Measurements from ENCODE around the gene DCLRE1B.

DCLRE1B gene

DNA sequence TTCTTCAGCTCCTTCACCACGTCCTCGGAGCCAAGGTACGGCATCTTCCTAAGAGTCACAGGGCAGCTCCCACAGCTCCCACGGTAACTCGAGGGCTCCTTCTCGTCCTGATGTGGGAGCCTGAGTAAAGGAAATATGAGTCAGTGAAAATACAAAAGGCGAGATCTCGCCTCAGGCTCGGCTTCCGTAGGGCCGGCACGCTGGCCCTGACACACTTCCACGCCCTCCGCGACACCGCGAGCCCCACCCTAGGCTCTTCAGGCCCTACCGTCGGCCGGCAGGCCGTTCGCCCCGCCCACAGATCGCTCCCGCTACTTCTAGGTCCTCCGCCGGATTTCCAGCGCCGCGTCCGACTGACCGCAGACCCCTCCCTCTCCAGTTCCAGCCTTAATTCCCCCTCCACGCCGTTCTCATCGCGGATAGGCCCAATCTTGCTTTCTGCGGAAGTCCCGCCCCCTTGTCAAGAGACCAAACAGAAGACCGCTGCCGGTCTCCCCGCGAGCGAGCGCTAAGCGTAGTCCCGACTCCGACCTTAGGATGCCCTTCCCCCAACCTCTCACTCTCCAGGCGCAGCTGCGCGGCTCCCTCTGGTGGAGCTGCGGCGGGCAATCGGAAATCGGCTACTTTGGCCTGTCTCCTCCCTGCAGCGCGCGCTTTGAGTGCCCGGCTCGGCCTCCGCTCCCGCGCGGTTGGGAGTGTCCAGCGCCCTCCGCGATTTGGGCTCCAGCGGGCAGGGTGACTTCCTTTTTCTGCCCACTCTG is at the start of gene DCLRE1B, which contains the start of gene AP4B1:
TSS of gene DCLRE1B (plus strand) at position 653 of the 761 bp plus-strand sequence. CDS start 261 bp downstream, outside the sequence.
TSS of gene AP4B1 (minus strand) at position 126 of the 761 bp plus-strand sequence. CDS start at position 44, 82 bp downstream.
- TF ChIP-seq, protein P1, sequence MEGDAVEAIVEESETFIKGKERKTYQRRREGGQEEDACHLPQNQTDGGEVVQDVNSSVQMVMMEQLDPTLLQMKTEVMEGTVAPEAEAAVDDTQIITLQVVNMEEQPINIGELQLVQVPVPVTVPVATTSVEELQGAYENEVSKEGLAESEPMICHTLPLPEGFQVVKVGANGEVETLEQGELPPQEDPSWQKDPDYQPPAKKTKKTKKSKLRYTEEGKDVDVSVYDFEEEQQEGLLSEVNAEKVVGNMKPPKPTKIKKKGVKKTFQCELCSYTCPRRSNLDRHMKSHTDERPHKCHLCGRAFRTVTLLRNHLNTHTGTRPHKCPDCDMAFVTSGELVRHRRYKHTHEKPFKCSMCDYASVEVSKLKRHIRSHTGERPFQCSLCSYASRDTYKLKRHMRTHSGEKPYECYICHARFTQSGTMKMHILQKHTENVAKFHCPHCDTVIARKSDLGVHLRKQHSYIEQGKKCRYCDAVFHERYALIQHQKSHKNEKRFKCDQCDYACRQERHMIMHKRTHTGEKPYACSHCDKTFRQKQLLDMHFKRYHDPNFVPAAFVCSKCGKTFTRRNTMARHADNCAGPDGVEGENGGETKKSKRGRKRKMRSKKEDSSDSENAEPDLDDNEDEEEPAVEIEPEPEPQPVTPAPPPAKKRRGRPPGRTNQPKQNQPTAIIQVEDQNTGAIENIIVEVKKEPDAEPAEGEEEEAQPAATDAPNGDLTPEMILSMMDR (IDR thresholded peaks at IDR 0.05; ENCODE audit: low read depth, low read length): peak; percentile 82

DNA sequence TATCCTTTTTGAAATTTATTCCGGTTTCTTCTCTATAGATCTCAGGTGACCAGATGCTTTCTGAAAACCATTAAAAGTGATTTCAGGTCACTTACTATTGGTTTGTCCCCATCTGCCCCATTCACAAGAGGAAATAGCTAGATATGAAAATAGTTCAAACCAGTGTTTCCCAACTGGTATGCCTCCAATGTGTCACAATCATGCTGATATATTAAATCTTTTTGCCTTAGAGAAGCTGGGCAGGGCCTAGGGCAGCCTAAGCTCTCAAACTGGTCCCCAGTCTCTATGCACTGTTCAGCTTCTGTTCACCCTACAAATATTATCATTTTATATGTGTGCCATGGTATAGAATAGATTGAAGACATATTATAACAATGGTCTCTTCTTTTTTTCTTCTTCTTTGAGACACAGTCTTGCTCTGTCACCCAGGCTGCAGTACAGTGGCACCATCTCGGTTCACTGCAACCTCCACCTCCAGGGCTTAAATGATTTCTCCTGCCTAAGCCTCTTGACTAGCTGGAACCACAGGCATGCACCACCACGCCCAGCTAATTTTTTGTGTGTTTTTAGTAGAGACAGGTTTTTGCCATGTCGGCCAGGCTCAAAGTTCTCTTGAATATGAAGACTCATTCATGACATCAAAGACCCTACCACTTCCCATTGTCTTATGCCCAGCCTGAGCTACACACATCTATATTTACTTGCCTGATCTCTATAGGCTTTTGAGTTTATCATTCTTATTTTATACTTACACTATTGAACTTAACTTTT is 49.3 kb upstream of the DCLRE1B start:
- TF ChIP-seq, protein P1 (IDR thresholded peaks at IDR 0.05; ENCODE audit: low read depth, low read length): no peak
- no peak for DNase-seq (ENCODE audit: extremely low read depth, low read depth)

More for the DNA sequence above, at the start of gene DCLRE1B, which contains the start of gene AP4B1:
- peak; percentile 100 for DNase-seq (ENCODE audit: extremely low read depth, low read depth)

DNA sequence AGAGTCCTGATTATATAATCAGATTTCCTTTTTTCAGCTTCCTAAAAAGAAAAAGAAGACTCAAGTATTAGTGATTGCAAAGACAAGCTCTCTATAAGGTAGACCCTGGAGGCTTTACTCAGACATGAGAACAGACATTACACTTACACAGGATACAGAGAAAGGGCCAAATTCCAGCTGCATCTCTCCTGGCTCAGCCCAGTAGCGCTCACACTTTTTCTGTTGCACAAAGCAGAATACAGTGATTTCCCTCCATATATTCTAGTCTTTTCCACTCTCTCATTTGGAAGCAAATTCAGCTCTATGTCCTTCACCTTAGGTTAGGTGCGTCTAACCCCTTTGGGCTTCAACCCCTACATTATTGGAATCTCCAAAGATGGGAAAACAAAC is 48.7 kb upstream of the DCLRE1B start:
- DNase-seq (ENCODE audit: extremely low read depth, low read depth): no peak
- TF ChIP-seq, protein P1 (IDR thresholded peaks at IDR 0.05; ENCODE audit: low read depth, low read length): no peak

DNA sequence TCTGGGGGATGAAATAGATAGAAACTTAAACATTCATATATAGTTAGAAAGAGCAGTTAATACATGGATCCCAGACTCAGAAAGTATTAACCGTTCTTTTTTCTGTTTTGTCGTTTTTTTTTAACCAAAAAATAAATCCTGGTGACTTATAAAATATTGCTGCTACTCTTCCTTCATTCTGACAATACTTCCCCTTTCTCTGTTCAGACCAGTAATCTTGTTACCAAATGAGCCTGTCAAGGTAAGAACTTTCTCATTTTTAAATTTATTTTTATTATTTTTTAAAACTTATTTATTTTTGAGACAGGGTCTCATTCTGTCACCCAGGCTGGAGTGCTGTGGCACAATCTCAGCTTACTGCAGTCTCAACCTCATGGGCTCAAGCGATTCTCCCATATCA is 47.4 kb upstream of the DCLRE1B start:
- TF ChIP-seq, protein P1 (IDR thresholded peaks at IDR 0.05; ENCODE audit: low read depth, low read length): no peak
- DNase-seq (ENCODE audit: extremely low read depth, low read depth): no peak

DNA sequence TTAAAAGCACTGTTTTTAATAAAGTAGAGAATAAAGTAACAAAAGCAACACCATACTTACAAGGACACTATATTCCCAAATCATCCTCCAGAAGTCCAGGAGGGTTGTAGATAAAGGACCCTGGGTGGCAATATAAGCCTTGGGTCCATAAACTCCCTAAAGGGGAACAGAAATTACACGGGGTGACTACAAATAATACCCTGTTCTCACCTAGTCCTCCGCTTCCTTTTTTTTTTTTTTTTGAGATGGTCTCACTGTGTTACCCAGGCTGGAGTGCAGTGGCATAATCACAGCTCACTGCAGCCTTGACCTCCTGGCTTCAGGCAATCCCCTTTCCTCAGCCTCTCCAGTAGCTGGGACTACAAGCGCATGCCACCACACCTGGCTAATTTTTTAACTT is 46.7 kb upstream of the DCLRE1B start:
- TF ChIP-seq, protein P1 (IDR thresholded peaks at IDR 0.05; ENCODE audit: low read depth, low read length): no peak
- DNase-seq (ENCODE audit: extremely low read depth, low read depth): no peak

DNA sequence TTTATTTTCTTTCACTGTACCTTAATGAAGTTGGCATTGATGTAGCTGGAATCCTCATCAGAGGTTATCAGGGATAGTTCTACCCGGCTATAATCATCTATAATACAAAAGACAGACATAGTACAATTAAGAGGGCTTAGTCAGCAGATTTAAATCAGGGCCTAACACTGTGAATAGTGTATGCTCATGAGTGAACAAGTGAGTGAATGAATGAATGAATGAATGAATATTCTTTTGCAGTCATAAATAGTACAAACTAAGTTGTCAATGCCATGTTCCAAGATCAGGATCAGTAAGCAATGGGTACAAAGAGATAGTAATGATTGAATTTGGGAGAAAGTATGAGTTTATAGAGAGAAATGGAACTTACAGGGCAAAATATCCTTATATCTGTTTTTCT is 46.1 kb upstream of the DCLRE1B start:
- TF ChIP-seq, protein P1 (IDR thresholded peaks at IDR 0.05; ENCODE audit: low read depth, low read length): no peak

More for the DNA sequence above, 46.1 kb upstream of the DCLRE1B start:
- DNase-seq (ENCODE audit: extremely low read depth, low read depth): no peak

Measured in AG09319 (cell line).